Measurements from ENCODE around the gene CNTNAP1.
"Not testable (repeated sequence)": the region's sequence is repeated elsewhere in the genome, so short reads cannot be mapped to it uniquely, and the experiment has no call there.

The CNTNAP1 gene

GRCh38 chr17:42704837-42705494, 22.6 kb downstream of the CNTNAP1 start:
- FAIRE-seq, result no peak
- DNase-seq (ENCODE audit: insufficient read length, low spot score), result no peak
- TF ChIP-seq POLR2A (IDR thresholded peaks at IDR 0.05; ENCODE audit: low read depth, low read length), result no peak

- no peak for FAIRE-seq
- no peak for DNase-seq (ENCODE audit: insufficient read length, low spot score)
- no peak for TF ChIP-seq POLR2A (IDR thresholded peaks at IDR 0.05; ENCODE audit: low read depth, low read length)
Observed at GRCh38 chr17:42706732-42707131, 24.4 kb downstream of the CNTNAP1 start.

- TF ChIP-seq POLR2A (IDR thresholded peaks at IDR 0.05; ENCODE audit: low read depth, low read length), result no peak
- FAIRE-seq (no peak), DNase-seq (ENCODE audit: insufficient read length, low spot score) (no peak)
Observed at GRCh38 chr17:42708588-42708987, 26.3 kb downstream of the CNTNAP1 start.

GRCh38 chr17:42709561-42709960, 27.2 kb downstream of the CNTNAP1 start:
- FAIRE-seq, result no peak
- no peak for TF ChIP-seq POLR2A (IDR thresholded peaks at IDR 0.05; ENCODE audit: low read depth, low read length)

GRCh38 chr17:42720996-42721583, 38.8 kb downstream of the CNTNAP1 start:
- DNase-seq (ENCODE audit: insufficient read length, low spot score) (peak; percentile 32), FAIRE-seq (peak; percentile 11)
- TF ChIP-seq POLR2A (IDR thresholded peaks at IDR 0.05; ENCODE audit: low read depth, low read length), result no peak

More at GRCh38 chr17:42709561-42709960, 27.2 kb downstream of the CNTNAP1 start:
- no peak for DNase-seq (ENCODE audit: insufficient read length, low spot score)

- DNase-seq (ENCODE audit: insufficient read length, low spot score) (no peak), FAIRE-seq (no peak)
- no peak for TF ChIP-seq POLR2A (IDR thresholded peaks at IDR 0.05; ENCODE audit: low read depth, low read length)
Observed at GRCh38 chr17:42723636-42724035, 41.3 kb downstream of the CNTNAP1 start.

- FAIRE-seq, result no peak
- TF ChIP-seq POLR2A (IDR thresholded peaks at IDR 0.05; ENCODE audit: low read depth, low read length), result no peak
- no peak for DNase-seq (ENCODE audit: insufficient read length, low spot score)
Observed at GRCh38 chr17:42725143-42725542, 42.8 kb downstream of the CNTNAP1 start.

GRCh38 chr17:42740699-42741098, 58.4 kb downstream of the CNTNAP1 start:
- TF ChIP-seq POLR2A (IDR thresholded peaks at IDR 0.05; ENCODE audit: low read depth, low read length), result no peak
- no peak for FAIRE-seq
- DNase-seq (ENCODE audit: insufficient read length, low spot score), result no peak

- not testable (repeated sequence) for FAIRE-seq; DNase-seq (ENCODE audit: insufficient read length, low spot score)
Observed at GRCh38 chr17:42742916-42743315, 60.6 kb downstream of the CNTNAP1 start.

- TF ChIP-seq POLR2A (IDR thresholded peaks at IDR 0.05; ENCODE audit: low read depth, low read length), result no peak
- no peak for DNase-seq (ENCODE audit: insufficient read length, low spot score)
- FAIRE-seq, result no peak
Observed at GRCh38 chr17:42743595-42744282, 61.4 kb downstream of the CNTNAP1 start.

GRCh38 chr17:42744283-42744805, 62.0 kb downstream of the CNTNAP1 start:
- FAIRE-seq (no peak), DNase-seq (ENCODE audit: insufficient read length, low spot score) (peak; percentile 80)
- TF ChIP-seq POLR2A (IDR thresholded peaks at IDR 0.05; ENCODE audit: low read depth, low read length), result no peak

GRCh38 chr17:42744806-42745617, 62.7 kb downstream of the CNTNAP1 start, which contains the start of gene EZH1:
TSS of gene EZH1 (minus strand) at chr17:42745040. CDS start at chr17:42728941, 16,099 bp downstream.
- TF ChIP-seq POLR2A (IDR thresholded peaks at IDR 0.05; ENCODE audit: low read depth, low read length), result peak; percentile 60; the same call in 1 of the 2 replicates
- FAIRE-seq, result no peak

GRCh38 chr17:42748202-42748907, 66.0 kb downstream of the CNTNAP1 start:
- DNase-seq (ENCODE audit: insufficient read length, low spot score) (no peak), FAIRE-seq (no peak)
- TF ChIP-seq POLR2A (IDR thresholded peaks at IDR 0.05; ENCODE audit: low read depth, low read length), result no peak

More at GRCh38 chr17:42744806-42745617, 62.7 kb downstream of the CNTNAP1 start, which contains the start of gene EZH1:
- peak; percentile 97 for DNase-seq (ENCODE audit: insufficient read length, low spot score)
